Gastroesophageal sphincter (tissue), 2 donors: ENCODE results near the gene PDE3B.

Source experiments
- POLR2A ChIP-seq, 2 donors: fragments of 450-650 bp; IDR thresholded peaks; one replicate each; pipeline ENCODE4 v1.6.1; 2017; ENCODE audit warnings: antibody characterized with exemption in 2 of 2, mild to moderate bottlenecking in 2 of 2, moderate library complexity in 1 of 2
- POLR2AphosphoS5 ChIP-seq: sonication (generic); formaldehyde crosslinking; IDR thresholded peaks from one replicate; pipeline ENCODE4 v1.6.1; 2017; ENCODE audit warnings: antibody characterized with exemption

- no peak for TF ChIP-seq POLR2AphosphoS5
- TF ChIP-seq POLR2A (IDR thresholded peaks at IDR 0.05), result no peak
Observed at GRCh38 chr11:14727746-14728145, 84.1 kb downstream of the PDE3B start.
